ENCODE results near the gene LUC7L2. TPM values are rescaled to one million over a fixed set of nuclear protein-coding genes. Genes with fewer than 3 reads are reported as not detected.

LUC7L2 gene
- total RNA-seq, 6 experiments from 2014 or later = 55.1 to 74.4 (median 66.1) TPM

- H3K9me3 Mint-ChIP-seq = no peaks in the 10 kb centered on the region
- TF ChIP-seq, protein P1, sequence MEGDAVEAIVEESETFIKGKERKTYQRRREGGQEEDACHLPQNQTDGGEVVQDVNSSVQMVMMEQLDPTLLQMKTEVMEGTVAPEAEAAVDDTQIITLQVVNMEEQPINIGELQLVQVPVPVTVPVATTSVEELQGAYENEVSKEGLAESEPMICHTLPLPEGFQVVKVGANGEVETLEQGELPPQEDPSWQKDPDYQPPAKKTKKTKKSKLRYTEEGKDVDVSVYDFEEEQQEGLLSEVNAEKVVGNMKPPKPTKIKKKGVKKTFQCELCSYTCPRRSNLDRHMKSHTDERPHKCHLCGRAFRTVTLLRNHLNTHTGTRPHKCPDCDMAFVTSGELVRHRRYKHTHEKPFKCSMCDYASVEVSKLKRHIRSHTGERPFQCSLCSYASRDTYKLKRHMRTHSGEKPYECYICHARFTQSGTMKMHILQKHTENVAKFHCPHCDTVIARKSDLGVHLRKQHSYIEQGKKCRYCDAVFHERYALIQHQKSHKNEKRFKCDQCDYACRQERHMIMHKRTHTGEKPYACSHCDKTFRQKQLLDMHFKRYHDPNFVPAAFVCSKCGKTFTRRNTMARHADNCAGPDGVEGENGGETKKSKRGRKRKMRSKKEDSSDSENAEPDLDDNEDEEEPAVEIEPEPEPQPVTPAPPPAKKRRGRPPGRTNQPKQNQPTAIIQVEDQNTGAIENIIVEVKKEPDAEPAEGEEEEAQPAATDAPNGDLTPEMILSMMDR (IDR thresholded peaks at IDR 0.05) = no peak
- peaks cover 6% of the 10 kb centered on the region; the same call in 1 of the 2 replicates for H3K27me3 Mint-ChIP-seq (ENCODE audit: insufficient read depth)
- peaks cover 62% of the 10 kb centered on the region for H3K4me1 Mint-ChIP-seq (ENCODE audit: low read depth)
- DNase-seq = no peak
- H3K36me3 Mint-ChIP-seq (ENCODE audit: low read depth) = peaks cover 27% of the 10 kb centered on the region
- peak overlapping the region; percentile 62 for H3K4me3 Mint-ChIP-seq
- H3K27ac Mint-ChIP-seq = peak overlapping the region; percentile 48
Measured at GRCh38 chr7:139362981-139363380, 3.3 kb downstream of the LUC7L2 start.

GRCh38 chr7:139365336-139365735, 5.6 kb downstream of the LUC7L2 start:
- no peak for DNase-seq
- TF ChIP-seq, protein P1 (IDR thresholded peaks at IDR 0.05) = no peak
- Mint-ChIP-seq H3K4me3 (no peak overlapping the region), H3K27me3 (ENCODE audit: insufficient read depth) (peaks cover 2% of the 10 kb centered on the region; the same call in 1 of the 2 replicates), H3K27ac (peak overlapping the region; percentile 9; the same call in 1 of the 2 replicates), H3K36me3 (ENCODE audit: low read depth) (peaks cover 27% of the 10 kb centered on the region), H3K4me1 (ENCODE audit: low read depth) (peaks cover 68% of the 10 kb centered on the region), H3K9me3 (no peaks in the 10 kb centered on the region)

DNA sequence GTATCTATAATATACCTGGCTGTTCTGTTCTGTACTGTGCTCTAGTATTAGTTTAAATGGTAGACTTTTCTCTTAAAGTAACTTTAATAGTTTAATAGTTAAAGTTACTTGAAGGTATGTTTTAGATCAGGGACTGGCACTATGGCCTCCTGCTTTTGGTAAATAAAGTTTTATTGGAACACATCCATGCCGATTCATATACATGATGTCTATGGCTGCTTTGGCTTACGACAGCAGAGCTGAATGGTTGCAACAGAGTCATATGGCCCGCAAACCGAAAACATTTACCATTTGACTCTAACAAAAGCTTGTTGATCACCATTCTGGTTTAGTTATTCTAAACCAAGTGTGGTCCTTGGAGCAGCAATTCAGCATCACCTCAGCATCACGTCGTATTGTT, 6.7 kb downstream of the LUC7L2 start:
- DNase-seq = no peak
- peaks cover 75% of the 10 kb centered on the region for H3K4me1 Mint-ChIP-seq (ENCODE audit: low read depth)
- H3K27ac Mint-ChIP-seq = no peak overlapping the region
- H3K9me3 Mint-ChIP-seq = no peaks in the 10 kb centered on the region
- no peak overlapping the region for H3K4me3 Mint-ChIP-seq
- H3K27me3 Mint-ChIP-seq (ENCODE audit: insufficient read depth) = no peaks in the 10 kb centered on the region
- peaks cover 20% of the 10 kb centered on the region for H3K36me3 Mint-ChIP-seq (ENCODE audit: low read depth)
- TF ChIP-seq, protein P1 (IDR thresholded peaks at IDR 0.05) = no peak

GRCh38 chr7:139367438-139368155, 7.9 kb downstream of the LUC7L2 start:
- peaks cover 15% of the 10 kb centered on the region for H3K36me3 Mint-ChIP-seq (ENCODE audit: low read depth)
- H3K4me1 Mint-ChIP-seq (ENCODE audit: low read depth) = peaks cover 70% of the 10 kb centered on the region
- no peak for DNase-seq
- no peak overlapping the region for H3K4me3 Mint-ChIP-seq
- H3K27ac Mint-ChIP-seq = peak overlapping the region; percentile 42; the same call in 1 of the 2 replicates
- TF ChIP-seq, protein P1 (IDR thresholded peaks at IDR 0.05) = no peak
- H3K9me3 Mint-ChIP-seq = no peaks in the 10 kb centered on the region
- H3K27me3 Mint-ChIP-seq (ENCODE audit: insufficient read depth) = no peaks in the 10 kb centered on the region

DNA sequence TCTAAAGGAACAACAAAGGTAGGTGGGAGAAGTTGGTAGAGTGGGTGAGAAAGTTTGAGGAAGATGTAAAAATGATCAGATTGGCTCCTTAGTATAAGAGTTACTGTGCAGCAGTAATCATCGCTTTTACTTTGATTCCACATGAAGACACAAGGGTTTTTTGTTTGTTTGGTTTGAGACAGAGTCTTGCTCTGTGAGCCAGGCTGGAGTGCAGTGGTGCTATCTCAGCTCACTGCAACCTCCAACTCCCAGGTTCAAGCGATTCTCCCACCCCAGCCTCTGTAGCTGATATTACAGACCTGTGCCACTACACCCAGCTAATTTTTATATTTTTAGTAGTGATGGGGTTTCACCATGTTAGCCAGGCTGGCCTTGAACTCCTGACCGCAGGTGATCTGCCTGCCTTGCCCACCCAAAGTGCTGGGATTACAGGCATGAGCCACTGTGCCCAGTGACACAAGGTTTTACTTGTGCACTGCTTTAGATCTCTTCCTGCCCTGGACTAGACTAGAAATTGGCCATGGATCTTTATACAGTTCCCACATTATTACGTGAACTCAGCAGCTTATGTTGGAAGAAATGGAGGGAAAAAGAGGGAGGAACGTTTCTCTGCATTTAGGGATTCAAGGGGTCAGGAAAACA, 10.7 kb downstream of the LUC7L2 start:
- DNase-seq = no peak
- H3K27ac Mint-ChIP-seq = peak overlapping the region; percentile 3; the same call in 1 of the 2 replicates
- H3K36me3 Mint-ChIP-seq (ENCODE audit: low read depth) = peaks cover 6% of the 10 kb centered on the region
- no peaks in the 10 kb centered on the region for H3K9me3 Mint-ChIP-seq
- TF ChIP-seq, protein P1 (IDR thresholded peaks at IDR 0.05) = no peak
- no peaks in the 10 kb centered on the region for H3K27me3 Mint-ChIP-seq (ENCODE audit: insufficient read depth)
- H3K4me1 Mint-ChIP-seq (ENCODE audit: low read depth) = peaks cover 52% of the 10 kb centered on the region
- H3K4me3 Mint-ChIP-seq = no peak overlapping the region
